H54 (cell line): ENCODE data around the gene CCL14.
"Not testable (repeated sequence)": the region's sequence is repeated elsewhere in the genome, so short reads cannot be mapped to it uniquely, and the experiment has no call there.

Source experiments
- DNase-seq: peaks from one replicate; pipeline ENCODE4 v3.0.0; 2011; ENCODE audit warnings: low spot score, mixed read lengths; ENCODE audit not compliant: insufficient read length
- FAIRE-seq: peaks from 3 replicates; lab custom pipeline; 2011; peaks lifted over from hg19 to GRCh38; lab: Jason Lieb, UNC
- POLR2A ChIP-seq: IDR thresholded peaks from 2 replicates; pipeline ENCODE4 v1.6.1; 2011; ENCODE audit warnings: low read depth, mild to moderate bottlenecking, low read length

Gene CCL14

GRCh38 chr17:35942588-35943186 lies 43.8 kb downstream of the CCL14 start:
- no peak for TF ChIP-seq POLR2A
- FAIRE-seq, result no peak
- DNase-seq, result no peak

DNA sequence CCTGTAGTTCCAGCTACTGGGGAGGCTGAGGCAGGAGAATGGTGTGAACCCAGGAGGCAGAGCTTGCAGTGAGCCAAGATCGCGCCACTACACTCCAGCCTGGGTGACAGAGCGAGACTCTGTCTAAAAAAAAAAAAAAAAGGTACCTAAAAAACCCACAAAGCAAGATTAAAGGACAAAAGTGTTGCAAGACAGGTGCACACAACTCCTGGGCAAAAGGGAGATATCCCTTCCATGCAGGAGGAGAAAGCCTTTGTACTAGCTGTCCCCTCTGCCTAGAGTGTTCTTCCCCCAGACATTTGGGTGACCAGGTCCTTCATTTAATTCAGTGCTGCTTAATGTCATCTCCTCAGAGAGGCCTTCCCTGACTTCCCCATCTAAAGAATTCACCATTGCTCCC lies 48.0 kb downstream of the CCL14 start:
- FAIRE-seq, result not testable (repeated sequence)

DNA sequence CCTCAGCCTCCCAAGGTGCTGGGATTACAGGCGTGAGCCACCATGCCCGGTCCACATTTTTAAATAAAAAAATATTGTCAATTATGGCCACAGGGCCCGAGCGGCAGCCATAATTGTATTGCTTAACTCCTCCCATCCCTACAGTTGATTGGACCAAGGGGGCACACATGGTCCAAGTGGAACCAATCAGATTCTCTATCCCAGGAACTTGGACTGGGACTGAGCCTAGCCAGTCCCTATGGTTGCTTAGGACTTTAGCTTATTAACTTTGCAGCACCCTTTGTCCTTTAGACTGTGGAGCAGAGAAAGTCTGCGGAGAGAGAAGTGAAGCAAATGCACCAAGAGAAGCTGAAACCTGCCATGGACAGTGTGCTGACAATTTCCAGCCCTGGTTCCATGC lies 50.5 kb downstream of the CCL14 start:
- no peak for DNase-seq
- no peak for FAIRE-seq
- no peak for TF ChIP-seq POLR2A

More for the DNA sequence above, 48.0 kb downstream of the CCL14 start:
- DNase-seq, result not testable (repeated sequence)

DNA sequence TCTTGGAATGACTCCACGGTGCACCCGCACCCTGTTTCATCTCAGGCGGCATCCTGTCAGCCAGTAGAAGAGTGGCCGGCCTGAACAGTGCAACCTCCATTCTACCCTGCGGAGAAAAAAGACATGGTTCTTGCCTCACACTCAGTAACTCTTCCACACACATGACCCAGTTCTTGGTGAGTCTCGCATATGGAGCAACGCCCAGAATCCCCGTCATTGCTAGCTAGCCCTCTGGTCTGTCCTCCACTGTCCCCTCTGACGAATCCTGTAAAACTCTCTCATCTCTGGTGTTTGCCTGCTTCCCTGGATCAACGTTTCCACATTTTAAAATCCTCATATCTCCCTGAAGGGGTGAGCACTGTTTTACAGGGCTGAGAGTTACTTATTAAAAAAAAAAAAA lies 51.8 kb downstream of the CCL14 start:
- no peak for FAIRE-seq
- no peak for TF ChIP-seq POLR2A
- no peak for DNase-seq
